ENCODE data around the gene CDNF.

DNA sequence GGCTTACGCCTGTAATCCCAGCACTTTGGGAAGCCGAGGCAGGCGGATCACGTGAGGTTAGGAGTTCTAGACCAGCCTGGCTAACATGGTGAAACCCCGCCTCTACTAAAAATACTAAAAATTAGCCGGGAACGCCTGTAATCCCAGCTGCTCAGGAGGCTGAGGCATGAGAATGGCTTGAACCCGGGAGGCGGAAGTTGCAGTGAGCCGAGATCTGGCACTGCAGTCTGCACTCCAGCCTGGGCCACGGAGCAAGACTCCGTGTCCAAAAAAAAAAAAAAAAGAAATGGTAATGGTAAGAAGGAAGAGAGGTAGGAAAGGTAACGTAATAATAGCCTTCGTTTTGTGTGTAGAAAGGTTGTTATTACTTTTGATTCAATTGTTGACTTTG lies 1.5 kb upstream of the CDNF start:
- no peak for TF ChIP-seq POLR2A (IDR thresholded peaks at IDR 0.05)
- no peak for TF ChIP-seq CTCF (IDR thresholded peaks at IDR 0.05)
